DND-41 (cell line): ENCODE results near the gene CAGE1.

Source experiments
- ATAC-seq: fragments of 200-7000 bp; cut with Tn5 transposase; 3 replicates; pipeline ENCODE4 v1.9.1; 2021; ENCODE audit warnings: low read depth; ENCODE audit not compliant: insufficient read depth
- DNase-seq: peaks from one replicate; pipeline ENCODE4 v3.0.0-alpha.2; 2020
- H2AFZ ChIP-seq: 2 replicates; pipeline ENCODE4 v1.6.0; 2012; ENCODE audit warnings: low read depth, low read length
- H3K27ac ChIP-seq: 2 replicates; pipeline ENCODE4 v1.5.1; 2012; ENCODE audit warnings: low read length, inconsistent platforms
- H3K27me3 ChIP-seq: fragments of 200-600 bp; sonication (generic); 2 replicates; pipeline ENCODE4 v1.6.0; 2012; ENCODE audit warnings: low read length, mild to moderate bottlenecking, inconsistent platforms; ENCODE audit not compliant: insufficient read depth, poor library complexity
- H3K36me3 ChIP-seq: 2 replicates; pipeline ENCODE4 v1.5.1; 2012; ENCODE audit warnings: low read length, inconsistent platforms; ENCODE audit not compliant: insufficient read depth
- H3K4me1 ChIP-seq: 2 replicates; pipeline ENCODE4 v1.5.1; 2012; ENCODE audit warnings: mild to moderate bottlenecking, low read length; ENCODE audit not compliant: insufficient read depth
- H3K4me2 ChIP-seq: 2 replicates; pipeline ENCODE4 v1.6.0; 2012; ENCODE audit warnings: mild to moderate bottlenecking, moderate library complexity, low read length, inconsistent platforms; ENCODE audit not compliant: insufficient read depth
- H3K4me3 ChIP-seq, 2 experiments: fragments of 200-600 bp in 1 of 2; shearing (Covaris generic) in 1 of 2; 2 replicates each; pipeline ENCODE4 v1.5.1; 2012 to 2016; ENCODE audit warnings: inconsistent platforms in 2 of 2, low read length in 2 of 2, mild to moderate bottlenecking in 2 of 2, low read depth in 1 of 2, moderate library complexity in 1 of 2
- H3K79me2 ChIP-seq: 2 replicates; pipeline ENCODE4 v1.6.0; 2012; ENCODE audit warnings: low read length, inconsistent platforms; ENCODE audit not compliant: insufficient read depth
- H3K9ac ChIP-seq: 2 replicates; pipeline ENCODE4 v1.6.0; 2012; ENCODE audit warnings: low read depth, mild to moderate bottlenecking, inconsistent platforms, low read length, moderate library complexity
- H3K9me3 ChIP-seq: 2 replicates; pipeline ENCODE4 v1.5.1; 2012; ENCODE audit warnings: low read length, moderate library complexity, mild to moderate bottlenecking, inconsistent platforms; ENCODE audit not compliant: insufficient read depth, severe bottlenecking
- H4K20me1 ChIP-seq: 2 replicates; pipeline ENCODE4 v1.6.0; 2012; ENCODE audit warnings: low read length; ENCODE audit not compliant: insufficient read depth
- CTCF ChIP-seq: IDR thresholded peaks from 2 replicates; pipeline ENCODE4 v1.5.1; 2012; ENCODE audit warnings: borderline replicate concordance, low read length, moderate library complexity, mild to moderate bottlenecking; ENCODE audit not compliant: poor library complexity, severe bottlenecking; ENCODE audit errors: extremely low read depth
- EZH2 ChIP-seq: IDR thresholded peaks from 3 replicates; pipeline ENCODE4 v1.6.1; 2012; ENCODE audit warnings: borderline replicate concordance, low read depth, mild to moderate bottlenecking, moderate library complexity, low read length, inconsistent platforms; ENCODE audit not compliant: severe bottlenecking

CAGE1 gene

GRCh38 chr6:7292596-7293255, 96.8 kb downstream of the CAGE1 start:
- no peaks in the 10 kb centered on the region for H3K9me3 ChIP-seq
- H3K4me2 ChIP-seq: no peak overlapping the region
- H3K79me2 ChIP-seq: peaks cover 5% of the 10 kb centered on the region; the same call in 1 of the 2 replicates
- no peak overlapping the region for H3K9ac ChIP-seq
- TF ChIP-seq EZH2 (no peak), CTCF (no peak)
- H3K27ac ChIP-seq: no peak overlapping the region
- no peak overlapping the region for H3K4me3 ChIP-seq
- no peaks in the 10 kb centered on the region for H3K27me3 ChIP-seq
- no peak overlapping the region for H2AFZ ChIP-seq
- ATAC-seq (no peak), DNase-seq (no peak)
- peaks cover 92% of the 10 kb centered on the region for H3K36me3 ChIP-seq
- no peaks in the 10 kb centered on the region for H4K20me1 ChIP-seq
- H3K4me1 ChIP-seq: no peaks in the 10 kb centered on the region

GRCh38 chr6:7290079-7290478, 99.5 kb downstream of the CAGE1 start:
- Histone ChIP-seq H2AFZ (no peak overlapping the region), H4K20me1 (no peaks in the 10 kb centered on the region), H3K9me3 (no peaks in the 10 kb centered on the region), H3K4me1 (no peaks in the 10 kb centered on the region), H3K4me2 (no peak overlapping the region), H3K36me3 (peaks cover 91% of the 10 kb centered on the region), H3K27me3 (no peaks in the 10 kb centered on the region), H3K27ac (no peak overlapping the region), H3K79me2 (no peaks in the 10 kb centered on the region), H3K9ac (no peak overlapping the region), H3K4me3 (no peak overlapping the region)
- ATAC-seq (no peak), DNase-seq (no peak)
- no peak for TF ChIP-seq CTCF
- TF ChIP-seq EZH2: no peak

GRCh38 chr6:7285416-7285815, 104.1 kb downstream of the CAGE1 start:
- Histone ChIP-seq H3K4me3 (no peak overlapping the region), H3K36me3 (peaks cover 59% of the 10 kb centered on the region), H3K4me2 (no peak overlapping the region), H3K9ac (no peak overlapping the region), H3K79me2 (no peaks in the 10 kb centered on the region), H2AFZ (no peak overlapping the region), H3K4me1 (no peaks in the 10 kb centered on the region), H3K27ac (no peak overlapping the region), H3K27me3 (no peaks in the 10 kb centered on the region), H4K20me1 (no peaks in the 10 kb centered on the region), H3K9me3 (no peaks in the 10 kb centered on the region)
- no peak for DNase-seq
- TF ChIP-seq CTCF: no peak
- TF ChIP-seq EZH2: no peak
- no peak for ATAC-seq

GRCh38 chr6:7283676-7284075, 105.9 kb downstream of the CAGE1 start:
- no peak overlapping the region for H3K27ac ChIP-seq
- no peak overlapping the region for H3K4me2 ChIP-seq
- H2AFZ ChIP-seq: no peak overlapping the region
- no peaks in the 10 kb centered on the region for H4K20me1 ChIP-seq
- DNase-seq: no peak
- no peaks in the 10 kb centered on the region for H3K4me1 ChIP-seq
- H3K9ac ChIP-seq: no peak overlapping the region
- ATAC-seq: no peak
- no peaks in the 10 kb centered on the region for H3K9me3 ChIP-seq
- TF ChIP-seq CTCF (no peak), EZH2 (no peak)
- H3K79me2 ChIP-seq: no peaks in the 10 kb centered on the region
- H3K4me3 ChIP-seq: no peak overlapping the region
- no peaks in the 10 kb centered on the region for H3K27me3 ChIP-seq
- peaks cover 41% of the 10 kb centered on the region for H3K36me3 ChIP-seq
